GM19467 (cell line): ENCODE results near the gene OR11H7.
"Not testable (repeated sequence)": the region's sequence is repeated elsewhere in the genome, so short reads cannot be mapped to it uniquely, and the experiment has no call there.

Experiments
- ATAC-seq: cut with Tn5 transposase; IDR thresholded peaks from one replicate; pipeline ENCODE4 v1.9.1; 2021; ENCODE audit warnings: mild to moderate bottlenecking, moderate library complexity; ENCODE audit not compliant: unreplicated experiment

OR11H7 gene

DNA sequence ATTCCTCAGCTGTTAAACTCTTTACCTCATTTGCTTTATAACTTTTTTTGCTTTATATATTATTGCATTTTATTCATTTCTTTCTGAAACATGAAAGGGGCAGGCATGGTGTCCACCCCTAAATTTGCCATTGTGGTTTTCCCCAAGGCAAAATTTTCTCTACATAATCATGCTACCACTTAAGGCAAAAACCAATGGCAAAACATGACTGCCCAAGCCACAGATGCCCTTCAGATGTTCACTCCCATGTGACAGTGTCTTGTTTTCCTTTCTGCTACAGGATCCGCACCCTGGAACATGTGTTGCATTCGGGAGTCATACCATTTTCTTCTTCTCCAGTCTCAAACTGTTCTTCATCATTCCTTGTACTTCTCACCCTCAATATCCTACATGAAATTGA, 48.6 kb downstream of the OR11H7 start:
- ATAC-seq, result no peak

- no peak for ATAC-seq
Measured at GRCh38 chr14:20278414-20278813, 49.6 kb downstream of the OR11H7 start.

GRCh38 chr14:20280265-20280664, 51.5 kb downstream of the OR11H7 start:
- not testable (repeated sequence) for ATAC-seq
